Peyer's patch (tissue), 4 donors: Measurements from ENCODE around the gene CEBPG. TPM values are rescaled to one million over a fixed set of nuclear protein-coding genes. Genes with fewer than 3 reads are reported as not detected.
A peak's percentile ranks its signal among the peaks of the same experiment; 100 is the strongest.

Source experiments
- DNase-seq, 3 donors: peaks; one replicate each; pipeline ENCODE4 v3.0.0-alpha.2; 2017 to 2019
- H3K27ac ChIP-seq, 4 donors: fragments of 200-600 bp; sonication (generic); one replicate each; pipeline ENCODE4 v1.5.1; 2016 to 2019
- H3K27me3 ChIP-seq, 2 donors: fragments of 200-600 bp; sonication (generic); one replicate each; pipeline ENCODE4 v1.5.1; 2019
- H3K36me3 ChIP-seq, 3 donors: fragments of 200-600 bp; sonication (generic); one replicate each; pipeline ENCODE4 v1.5.1; 2016 to 2019
- H3K4me1 ChIP-seq, 4 donors: fragments of 200-600 bp; sonication (generic); one replicate each; pipeline ENCODE4 v1.5.1; 2016 to 2019
- H3K4me3 ChIP-seq, 4 donors: fragments of 200-600 bp; sonication (generic); 1 replicate in 3 of 4; 2 replicates in 1 of 4; pipeline ENCODE4 v1.5.1; 2016 to 2019; ENCODE audit warnings: mild to moderate bottlenecking in 1 of 4
- H3K9me3 ChIP-seq, 4 donors: fragments of 200-600 bp; sonication (generic); one replicate each; pipeline ENCODE4 v1.5.1; 2016 to 2019; ENCODE audit warnings: mild to moderate bottlenecking in 1 of 4
- POLR2A ChIP-seq, 2 donors: fragments of 450-650 bp; IDR thresholded peaks; one replicate each; pipeline ENCODE4 v1.5.1; 2017; ENCODE audit warnings: antibody characterized with exemption in 2 of 2, mild to moderate bottlenecking in 2 of 2, moderate library complexity in 2 of 2
- total RNA-seq, 4 donors: library from RNA; depleted of rRNA; stranded (reverse); fragments of >200 nt; gene quantifications; one replicate each; pipeline ENCODE4 v1.1.0, GENCODE V29; 2016
- TF ChIP-seq, protein P1 (sequence below), 6 experiments: fragments of 450-650 bp in 4 of 6; fragments of 200-600 bp in 2 of 6; sonication (generic) in 1 of 6; IDR thresholded peaks; one replicate each; pipeline ENCODE4 v1.5.1; 2017 to 2019; ENCODE audit warnings: antibody characterized with exemption in 6 of 6, mild to moderate bottlenecking in 3 of 6, moderate library complexity in 1 of 6

Gene CEBPG
- total RNA-seq, 4 donors from 2014 or later: 33.0 to 75.5 (median 50.5) TPM

DNA sequence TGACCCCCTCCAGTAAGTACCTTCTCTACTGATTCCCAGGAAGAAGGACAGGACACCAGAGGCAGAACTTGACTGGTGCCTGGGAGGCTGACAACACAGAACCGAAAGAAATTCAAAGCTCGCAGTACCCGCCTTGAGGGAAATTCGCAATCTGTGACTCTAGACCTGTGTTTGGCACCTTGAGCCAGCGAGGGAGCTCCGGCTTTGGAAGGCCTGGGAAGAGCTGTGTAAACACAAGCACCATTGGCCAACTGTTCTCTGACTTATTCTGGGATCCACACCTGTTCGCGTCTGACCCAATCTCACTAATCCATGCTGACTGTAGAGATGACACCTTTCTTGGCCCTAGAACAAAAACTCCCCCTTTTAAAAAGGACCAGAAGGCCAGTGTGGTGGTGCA lies 50.7 kb downstream of the CEBPG start:
- Histone ChIP-seq H3K36me3 (peaks cover 0 to 10% (median 0%) of the 10 kb centered on the region in 3 donors), H3K4me3 (no peak overlapping the region), H3K9me3 (no peaks in the 10 kb centered on the region), H3K4me1 (no peaks in the 10 kb centered on the region), H3K27me3 (no peaks in the 10 kb centered on the region), H3K27ac (no peak overlapping the region)
- TF ChIP-seq POLR2A (IDR thresholded peaks at IDR 0.05): no peak
- TF ChIP-seq, protein P1, sequence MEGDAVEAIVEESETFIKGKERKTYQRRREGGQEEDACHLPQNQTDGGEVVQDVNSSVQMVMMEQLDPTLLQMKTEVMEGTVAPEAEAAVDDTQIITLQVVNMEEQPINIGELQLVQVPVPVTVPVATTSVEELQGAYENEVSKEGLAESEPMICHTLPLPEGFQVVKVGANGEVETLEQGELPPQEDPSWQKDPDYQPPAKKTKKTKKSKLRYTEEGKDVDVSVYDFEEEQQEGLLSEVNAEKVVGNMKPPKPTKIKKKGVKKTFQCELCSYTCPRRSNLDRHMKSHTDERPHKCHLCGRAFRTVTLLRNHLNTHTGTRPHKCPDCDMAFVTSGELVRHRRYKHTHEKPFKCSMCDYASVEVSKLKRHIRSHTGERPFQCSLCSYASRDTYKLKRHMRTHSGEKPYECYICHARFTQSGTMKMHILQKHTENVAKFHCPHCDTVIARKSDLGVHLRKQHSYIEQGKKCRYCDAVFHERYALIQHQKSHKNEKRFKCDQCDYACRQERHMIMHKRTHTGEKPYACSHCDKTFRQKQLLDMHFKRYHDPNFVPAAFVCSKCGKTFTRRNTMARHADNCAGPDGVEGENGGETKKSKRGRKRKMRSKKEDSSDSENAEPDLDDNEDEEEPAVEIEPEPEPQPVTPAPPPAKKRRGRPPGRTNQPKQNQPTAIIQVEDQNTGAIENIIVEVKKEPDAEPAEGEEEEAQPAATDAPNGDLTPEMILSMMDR (IDR thresholded peaks at IDR 0.05): no peak
- DNase-seq: no peak

DNA sequence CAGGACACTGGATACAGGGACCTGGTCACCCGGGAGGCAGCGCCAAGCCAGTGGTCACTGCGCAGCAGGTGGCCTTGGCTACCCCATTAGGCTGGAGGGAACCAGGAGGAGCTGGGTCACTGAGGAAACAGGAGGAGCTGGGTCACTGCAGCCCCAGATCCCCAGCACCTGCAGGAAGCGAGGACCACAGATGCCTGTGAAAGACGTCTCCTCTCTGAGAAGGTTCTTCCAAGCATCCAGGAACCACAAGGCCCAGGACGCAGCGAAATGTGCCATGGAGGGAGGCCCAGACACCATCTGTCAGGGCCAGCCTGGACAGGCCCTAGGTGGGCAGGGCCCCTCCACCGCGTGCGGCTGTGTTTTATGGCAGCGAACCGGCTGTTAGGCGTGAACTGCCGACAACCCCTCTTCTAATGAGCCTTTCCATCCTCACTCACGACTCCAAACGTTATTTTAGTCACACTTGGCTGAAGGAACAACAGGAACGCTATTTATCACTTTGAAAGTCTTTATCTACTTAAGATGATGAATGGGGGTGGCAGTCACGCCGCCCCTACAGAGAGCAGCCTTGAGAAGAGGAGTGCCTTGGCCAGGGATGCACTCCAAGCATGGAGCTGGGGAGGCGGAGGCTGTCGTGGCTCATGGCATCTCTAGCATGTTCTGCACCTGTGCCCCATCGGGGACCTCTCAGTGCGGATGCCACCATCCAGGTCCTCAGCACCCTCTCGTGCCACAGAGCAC lies 53.3 kb downstream of the CEBPG start:
- Histone ChIP-seq H3K9me3 (no peaks in the 10 kb centered on the region), H3K27me3 (no peaks in the 10 kb centered on the region), H3K4me3 (no peak overlapping the region), H3K4me1 (no peaks in the 10 kb centered on the region), H3K36me3 (no peaks in the 10 kb centered on the region), H3K27ac (no peak overlapping the region)
- TF ChIP-seq, protein P1 (IDR thresholded peaks at IDR 0.05): no peak
- TF ChIP-seq POLR2A (IDR thresholded peaks at IDR 0.05): no peak
- no peak for DNase-seq

DNA sequence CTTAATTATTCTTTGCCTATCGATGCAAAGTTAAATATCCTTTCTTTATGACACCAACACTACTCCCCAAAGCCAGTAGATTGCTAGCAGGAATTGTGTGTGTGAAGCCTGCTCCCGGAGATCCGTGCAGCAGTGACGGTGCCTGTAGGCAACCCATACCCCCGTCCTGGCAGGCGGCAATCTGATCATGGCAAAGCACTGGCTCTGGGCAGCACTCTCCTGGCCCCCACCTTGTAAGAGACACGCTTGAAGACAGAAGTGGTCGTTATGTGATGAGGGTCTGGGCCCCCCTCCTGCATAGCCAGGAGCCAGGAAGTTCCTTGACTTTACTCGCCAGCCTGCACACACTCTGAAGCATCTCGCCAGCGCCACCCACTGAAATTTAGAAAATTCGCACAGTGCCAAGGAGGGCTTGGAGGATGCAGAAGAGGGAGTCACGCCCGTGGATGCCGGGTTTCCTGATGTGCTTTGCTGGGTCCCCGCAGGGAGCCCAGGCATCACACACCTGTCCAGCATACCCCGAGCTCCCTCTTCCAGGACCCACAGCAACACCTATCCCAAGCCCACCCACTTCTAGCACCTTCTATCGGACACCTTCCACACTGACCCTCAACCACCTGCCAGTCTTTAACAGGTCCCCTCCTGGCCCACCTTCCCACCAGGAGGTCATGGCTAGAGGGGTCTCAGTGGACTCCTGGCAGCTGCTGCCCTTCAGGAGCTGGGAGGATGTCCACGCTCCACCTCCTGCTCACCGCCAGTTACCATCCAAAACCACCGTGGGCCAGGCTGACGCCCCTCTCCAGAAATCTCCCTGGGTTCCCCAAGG lies 54.5 kb downstream of the CEBPG start:
- no peaks in the 10 kb centered on the region for H3K27me3 ChIP-seq
- no peaks in the 10 kb centered on the region for H3K4me1 ChIP-seq
- no peaks in the 10 kb centered on the region for H3K36me3 ChIP-seq
- TF ChIP-seq POLR2A (IDR thresholded peaks at IDR 0.05): no peak
- TF ChIP-seq, protein P1 (IDR thresholded peaks at IDR 0.05): no peak
- no peak overlapping the region for H3K4me3 ChIP-seq
- H3K9me3 ChIP-seq: no peaks in the 10 kb centered on the region
- no peak overlapping the region for H3K27ac ChIP-seq
- DNase-seq: no peak

DNA sequence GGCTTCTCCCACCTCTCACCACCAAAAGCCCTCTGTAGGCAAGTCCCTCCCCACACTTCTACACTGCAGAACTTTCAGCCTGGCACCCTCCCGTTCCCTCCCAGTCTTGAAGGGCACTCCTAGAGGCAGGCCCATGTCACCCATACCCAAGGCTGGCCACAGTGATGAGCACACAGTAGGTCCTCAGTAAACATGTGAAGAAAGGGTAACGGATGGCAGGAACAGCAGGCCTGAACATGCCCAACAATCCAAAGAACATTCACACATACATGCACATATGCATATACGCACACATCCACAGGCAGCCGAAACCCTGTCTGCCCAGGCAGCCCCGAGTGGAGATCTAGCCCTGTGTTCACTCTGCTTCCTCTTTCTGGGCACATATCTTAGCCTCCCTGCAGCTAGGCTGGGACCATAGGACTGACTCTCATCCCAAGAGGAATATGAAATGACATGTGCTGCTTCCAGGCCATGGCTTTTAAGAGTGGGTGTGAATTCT lies 55.2 kb downstream of the CEBPG start:
- no peak for TF ChIP-seq POLR2A (IDR thresholded peaks at IDR 0.05)
- TF ChIP-seq, protein P1 (IDR thresholded peaks at IDR 0.05): no peak
- no peaks in the 10 kb centered on the region for H3K27me3 ChIP-seq
- no peak overlapping the region for H3K27ac ChIP-seq
- H3K9me3 ChIP-seq: no peaks in the 10 kb centered on the region
- H3K36me3 ChIP-seq: peaks cover 0 to 2% (median 0%) of the 10 kb centered on the region in 3 donors
- no peak overlapping the region for H3K4me3 ChIP-seq
- peak in 1 of 3 donors; percentile 10 for DNase-seq
- no peaks in the 10 kb centered on the region for H3K4me1 ChIP-seq

DNA sequence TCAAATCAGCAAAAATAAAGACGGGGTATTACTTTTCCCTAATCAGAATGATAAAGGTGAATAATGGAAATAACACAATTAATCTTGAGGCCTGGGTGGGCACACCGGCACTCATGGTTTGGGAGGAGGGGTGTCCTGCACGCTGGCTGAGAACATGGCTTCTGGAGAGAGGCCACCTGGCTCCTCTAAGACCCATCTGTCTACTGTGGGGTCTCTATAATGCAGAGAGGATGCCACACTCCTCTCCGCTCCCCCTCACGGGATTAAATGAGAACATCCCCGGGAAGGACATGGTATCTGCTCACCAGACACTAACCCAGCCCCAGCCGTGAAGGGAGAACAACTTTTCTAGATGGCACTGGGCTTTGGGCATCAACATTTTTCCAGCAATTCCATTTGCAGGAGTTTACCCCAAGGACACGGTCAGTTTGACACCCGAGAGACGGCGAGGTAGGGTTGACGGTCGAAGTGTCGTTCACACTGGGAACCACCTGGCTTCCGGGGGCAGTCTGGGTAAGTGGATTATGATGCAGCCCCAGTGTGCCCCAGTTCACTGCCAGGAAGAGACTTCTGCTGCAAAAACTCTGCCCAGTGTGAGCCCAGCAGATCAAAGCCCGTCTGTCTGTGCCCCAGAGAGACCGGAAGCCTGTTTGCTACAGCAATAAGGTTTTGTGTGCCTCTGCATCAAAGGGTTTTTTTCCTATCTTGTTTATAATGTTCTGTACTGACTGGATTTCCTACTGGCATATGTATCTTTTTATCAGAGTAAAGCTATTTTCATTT lies 56.6 kb downstream of the CEBPG start:
- H3K4me1 ChIP-seq: no peaks in the 10 kb centered on the region
- DNase-seq: no peak
- H3K4me3 ChIP-seq: no peak overlapping the region
- no peak overlapping the region for H3K27ac ChIP-seq
- TF ChIP-seq POLR2A (IDR thresholded peaks at IDR 0.05): no peak
- TF ChIP-seq, protein P1 (IDR thresholded peaks at IDR 0.05): no peak
- H3K9me3 ChIP-seq: no peaks in the 10 kb centered on the region
- H3K36me3 ChIP-seq: peaks cover 0 to 6% (median 0%) of the 10 kb centered on the region in 3 donors
- no peaks in the 10 kb centered on the region for H3K27me3 ChIP-seq
